SK-N-MC (cell line): ENCODE data around the gene CYB5D1.

ENCODE experiments used
- DNase-seq: peaks from one replicate; pipeline ENCODE4 v3.0.0-alpha.2; 2011; ENCODE audit warnings: low read depth, low spot score
- H3K27ac ChIP-seq: fragments of 200-600 bp; sonication (generic); 2 replicates; pipeline ENCODE4 v1.5.1; 2016; ENCODE audit warnings: mixed run types
- H3K36me3 ChIP-seq: fragments of 200-600 bp; sonication (generic); 2 replicates; pipeline ENCODE4 v1.6.1; 2017; ENCODE audit warnings: antibody characterized with exemption, low read length, mixed read lengths; ENCODE audit not compliant: insufficient read depth
- H3K4me3 ChIP-seq: fragments of 200-600 bp; sonication (generic); 2 replicates; pipeline ENCODE4 v1.5.1; 2016
- H3K9ac ChIP-seq: fragments of 200-600 bp; sonication (generic); 2 replicates; pipeline ENCODE4 v1.8.0; 2017; ENCODE audit warnings: mixed run types, mixed read lengths; ENCODE audit not compliant: insufficient read length
- H3K9me3 ChIP-seq: fragments of 200-600 bp; sonication (generic); 2 replicates; pipeline ENCODE4 v1.6.1; 2017; ENCODE audit warnings: low read depth, mild to moderate bottlenecking, antibody characterized with exemption, low read length, moderate library complexity, mixed read lengths
- EZH2 ChIP-seq: fragments of 200-600 bp; sonication (generic); IDR thresholded peaks from one replicate; pipeline ENCODE4 v1.6.1; 2017; ENCODE audit warnings: antibody characterized with exemption
- FOXP2 ChIP-seq: optimal IDR thresholded peaks from 2 replicates; pipeline ENCODE3; 2011; ENCODE audit warnings: mild to moderate bottlenecking, moderate library complexity; ENCODE audit not compliant: insufficient read depth; ENCODE audit errors: extremely low read length, control extremely low read depth
- POLR2AphosphoS5 ChIP-seq: IDR thresholded peaks from 2 replicates; pipeline ENCODE4 v1.6.1; 2012; ENCODE audit warnings: mild to moderate bottlenecking, low read depth, low read length, borderline replicate concordance

CYB5D1 gene

GRCh38 chr17:7832431-7832830 is 25.4 kb upstream of the CYB5D1 start:
- TF ChIP-seq FOXP2 (no peak), EZH2 (no peak), POLR2AphosphoS5 (no peak)
- H3K36me3 ChIP-seq = no peaks in the 10 kb centered on the region
- H3K4me3 ChIP-seq = no peak overlapping the region
- H3K9me3 ChIP-seq = no peaks in the 10 kb centered on the region
- no peak for DNase-seq
- H3K27ac ChIP-seq = no peak overlapping the region
- H3K9ac ChIP-seq = no peak overlapping the region

GRCh38 chr17:7833011-7833794 is 24.6 kb upstream of the CYB5D1 start:
- Histone ChIP-seq H3K4me3 (peak overlapping the region; percentile 82), H3K36me3 (no peaks in the 10 kb centered on the region), H3K9ac (peak overlapping the region; percentile 3)

GRCh38 chr17:7833795-7834541 is 23.8 kb upstream of the CYB5D1 start, which contains the start of gene KDM6B:
KDM6B (plus strand) TSS chr17:7834217; CDS start chr17:7845555, 11,338 bp downstream.
- H3K36me3 ChIP-seq = no peaks in the 10 kb centered on the region
- peak within 1 kb of the TSS; percentile 78; the same call in 1 of the 2 replicates for H3K27ac ChIP-seq
- H3K4me3 ChIP-seq = peak within 1 kb of the TSS; percentile 82
- H3K9ac ChIP-seq = peak within 1 kb of the TSS; percentile 3
- H3K9me3 ChIP-seq = no peaks in the 10 kb centered on the region
- DNase-seq = no peak
- no peak for TF ChIP-seq FOXP2

More at GRCh38 chr17:7833011-7833794, 24.6 kb upstream of the CYB5D1 start:
- DNase-seq = no peak
- TF ChIP-seq EZH2 (no peak), POLR2AphosphoS5 (no peak), FOXP2 (no peak)
- no peaks in the 10 kb centered on the region for H3K9me3 ChIP-seq
- H3K27ac ChIP-seq = no peak overlapping the region

- H3K4me3 ChIP-seq = peak overlapping the region; percentile 82
- no peaks in the 10 kb centered on the region for H3K9me3 ChIP-seq
- TF ChIP-seq FOXP2 (peak; percentile 6), EZH2 (no peak)
- H3K27ac ChIP-seq = no peak overlapping the region
- DNase-seq = no peak
- H3K9ac ChIP-seq = no peak overlapping the region
- peaks cover under 1% of the 10 kb centered on the region; the same call in 1 of the 2 replicates for H3K36me3 ChIP-seq
Observed at GRCh38 chr17:7834542-7834956, 23.3 kb upstream of the CYB5D1 start.

GRCh38 chr17:7834957-7835813 is 22.6 kb upstream of the CYB5D1 start:
- TF ChIP-seq POLR2AphosphoS5 (no peak; the same call in 1 of the 2 replicates), FOXP2 (peak; percentile 15)
- H3K4me3 ChIP-seq = peak overlapping the region; percentile 82
- H3K36me3 ChIP-seq = peaks cover 5% of the 10 kb centered on the region; the same call in 1 of the 2 replicates
- no peaks in the 10 kb centered on the region for H3K9me3 ChIP-seq
- peak overlapping the region; percentile 96 for H3K27ac ChIP-seq
- DNase-seq = peak; percentile 79
- H3K9ac ChIP-seq = no peak overlapping the region

GRCh38 chr17:7835814-7836595 is 21.8 kb upstream of the CYB5D1 start:
- Histone ChIP-seq H3K27ac (peak overlapping the region; percentile 96), H3K9me3 (no peaks in the 10 kb centered on the region), H3K36me3 (peaks cover 14% of the 10 kb centered on the region; the same call in 1 of the 2 replicates), H3K4me3 (peak overlapping the region; percentile 82), H3K9ac (peak overlapping the region; percentile 89)
- no peak for TF ChIP-seq FOXP2
- TF ChIP-seq POLR2AphosphoS5 = peak; percentile 72
- no peak for TF ChIP-seq EZH2
- no peak for DNase-seq

GRCh38 chr17:7836596-7837407 is 21.0 kb upstream of the CYB5D1 start:
- Histone ChIP-seq H3K27ac (peak overlapping the region; percentile 96), H3K4me3 (peak overlapping the region; percentile 82), H3K36me3 (peaks cover 15% of the 10 kb centered on the region; the same call in 1 of the 2 replicates), H3K9ac (peak overlapping the region; percentile 89), H3K9me3 (no peaks in the 10 kb centered on the region)
- TF ChIP-seq POLR2AphosphoS5 = no peak
- peak; percentile 75 for TF ChIP-seq FOXP2
- DNase-seq = peak; percentile 75
